ENCODE measurements around the gene USP51.
"Not testable (repeated sequence)": the region's sequence is repeated elsewhere in the genome, so short reads cannot be mapped to it uniquely, and the experiment has no call there.

Gene USP51

GRCh38 chrX:55464050-55464449 is 25.6 kb downstream of the USP51 start:
- not testable (repeated sequence) for H3K27me3 ChIP-seq (ENCODE audit: control insufficient read depth in 1 of 2, insufficient read depth in 2 of 2, low read length in 2 of 2); H3K27ac ChIP-seq (ENCODE audit: low read length); H3K36me3 ChIP-seq (ENCODE audit: control insufficient read depth in 2 of 2, insufficient read depth in 2 of 2, low read length in 2 of 2); H3K4me3 ChIP-seq (ENCODE audit: low read length in 2 of 2); H3K4me1 ChIP-seq (ENCODE audit: control insufficient read depth, insufficient read depth, low read length); H3K9ac ChIP-seq (ENCODE audit: low read length in 2 of 2); H3K9me3 ChIP-seq (ENCODE audit: control insufficient read depth in 2 of 2, low read length in 2 of 2)

- H3K36me3 ChIP-seq (ENCODE audit: control insufficient read depth in 2 of 2, insufficient read depth in 2 of 2, low read length in 2 of 2); H3K9me3 ChIP-seq (ENCODE audit: control insufficient read depth in 2 of 2, low read length in 2 of 2); H3K27me3 ChIP-seq (ENCODE audit: control insufficient read depth in 1 of 2, insufficient read depth in 2 of 2, low read length in 2 of 2); H3K4me1 ChIP-seq (ENCODE audit: control insufficient read depth, insufficient read depth, low read length); H3K4me3 ChIP-seq (ENCODE audit: low read length in 2 of 2); H3K27ac ChIP-seq (ENCODE audit: low read length); H3K9ac ChIP-seq (ENCODE audit: low read length in 2 of 2): not testable (repeated sequence)
Observed at GRCh38 chrX:55459926-55460325, 29.7 kb downstream of the USP51 start.

- H3K36me3 ChIP-seq (ENCODE audit: control insufficient read depth in 2 of 2, insufficient read depth in 2 of 2, low read length in 2 of 2); H3K4me3 ChIP-seq (ENCODE audit: low read length in 2 of 2); H3K4me1 ChIP-seq (ENCODE audit: control insufficient read depth, insufficient read depth, low read length); H3K27ac ChIP-seq (ENCODE audit: low read length); H3K9ac ChIP-seq (ENCODE audit: low read length in 2 of 2); H3K9me3 ChIP-seq (ENCODE audit: control insufficient read depth in 2 of 2, low read length in 2 of 2); H3K27me3 ChIP-seq (ENCODE audit: control insufficient read depth in 1 of 2, insufficient read depth in 2 of 2, low read length in 2 of 2): not testable (repeated sequence)
Observed at GRCh38 chrX:55459426-55459825, 30.2 kb downstream of the USP51 start.

DNA sequence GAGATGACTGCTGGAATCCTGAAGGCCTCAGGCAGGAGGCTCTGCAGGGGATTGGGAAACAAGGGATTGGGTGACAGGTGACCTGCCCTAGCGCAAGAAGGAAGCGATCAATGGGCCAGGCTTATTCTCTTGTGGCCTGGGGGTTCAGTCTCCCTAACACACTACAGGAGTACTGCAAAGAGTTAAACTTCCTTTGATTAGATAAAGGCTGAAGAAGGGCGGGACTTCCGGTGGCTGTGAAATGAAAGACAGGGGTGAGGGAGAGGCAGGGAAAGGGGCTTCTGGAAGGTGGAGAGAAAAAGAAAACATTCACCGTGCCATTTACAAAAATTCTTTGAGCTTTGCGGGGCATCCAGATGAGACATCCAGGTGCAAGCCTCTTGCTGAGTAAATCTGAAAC is 33.9 kb downstream of the USP51 start:
- H3K27ac ChIP-seq (ENCODE audit: low read length); H3K4me3 ChIP-seq (ENCODE audit: low read length in 2 of 2); H3K36me3 ChIP-seq (ENCODE audit: control insufficient read depth in 2 of 2, insufficient read depth in 2 of 2, low read length in 2 of 2); H3K4me1 ChIP-seq (ENCODE audit: control insufficient read depth, insufficient read depth, low read length); H3K27me3 ChIP-seq (ENCODE audit: control insufficient read depth in 1 of 2, insufficient read depth in 2 of 2, low read length in 2 of 2); H3K9me3 ChIP-seq (ENCODE audit: control insufficient read depth in 2 of 2, low read length in 2 of 2); H3K9ac ChIP-seq (ENCODE audit: low read length in 2 of 2): not testable (repeated sequence)

GRCh38 chrX:55452833-55453124 is 36.9 kb downstream of the USP51 start:
- H3K27me3 ChIP-seq (ENCODE audit: control insufficient read depth in 1 of 2, insufficient read depth in 2 of 2, low read length in 2 of 2): no peaks in the 10 kb centered on the region
- H3K36me3 ChIP-seq (ENCODE audit: control insufficient read depth in 2 of 2, insufficient read depth in 2 of 2, low read length in 2 of 2): no peaks in the 10 kb centered on the region
- peak overlapping the region; percentile 64 to 80 for H3K4me3 ChIP-seq (ENCODE audit: low read length in 2 of 2)
- H3K9me3 ChIP-seq (ENCODE audit: control insufficient read depth in 2 of 2, low read length in 2 of 2): no peaks in the 10 kb centered on the region
- H3K9ac ChIP-seq (ENCODE audit: low read length in 2 of 2): peak overlapping the region; percentile 75 to 78
- peak overlapping the region; percentile 69 for H3K27ac ChIP-seq (ENCODE audit: low read length)
- H3K4me1 ChIP-seq (ENCODE audit: control insufficient read depth, insufficient read depth, low read length): no peaks in the 10 kb centered on the region

DNA sequence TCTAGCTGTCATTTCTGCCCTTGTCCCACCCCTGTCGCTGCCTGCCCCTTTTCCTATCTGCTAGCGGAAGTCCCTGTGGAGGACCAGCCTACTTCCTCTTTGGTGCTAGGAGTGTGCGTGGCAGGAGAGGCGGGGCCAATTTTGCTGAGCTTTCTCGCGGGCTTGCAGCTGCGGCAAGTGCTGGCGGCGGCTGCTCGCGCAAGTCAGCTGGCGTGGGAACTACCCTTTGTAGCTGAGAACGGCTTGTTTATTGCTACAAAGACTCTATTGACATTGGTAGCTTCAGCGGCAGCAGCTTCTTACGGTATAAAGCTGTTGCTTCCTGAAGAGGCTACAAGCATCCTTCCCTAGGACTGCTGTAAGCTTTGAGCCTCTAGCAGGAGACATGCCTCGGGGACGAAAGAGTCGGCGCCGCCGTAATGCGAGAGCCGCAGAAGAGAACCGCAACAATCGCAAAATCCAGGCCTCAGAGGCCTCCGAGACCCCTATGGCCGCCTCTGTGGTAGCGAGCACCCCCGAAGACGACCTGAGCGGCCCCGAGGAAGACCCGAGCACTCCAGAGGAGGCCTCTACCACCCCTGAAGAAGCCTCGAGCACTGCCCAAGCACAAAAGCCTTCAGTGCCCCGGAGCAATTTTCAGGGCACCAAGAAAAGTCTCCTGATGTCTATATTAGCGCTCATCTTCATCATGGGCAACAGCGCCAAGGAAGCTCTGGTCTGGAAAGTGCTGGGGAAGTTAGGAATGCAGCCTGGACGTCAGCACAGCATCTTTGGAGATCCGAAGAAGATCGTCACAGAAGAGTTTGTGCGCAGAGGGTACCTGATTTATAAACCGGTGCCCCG is 37.4 kb downstream of the USP51 start, which contains the start of gene MAGEH1:
Gene MAGEH1 (plus strand): TSS at position 138 of the 843 bp plus-strand sequence. CDS start 248 bp downstream, at position 386.
- Histone ChIP-seq H3K9ac (ENCODE audit: low read length in 2 of 2) (peak within 1 kb of the TSS; percentile 75 to 78), H3K36me3 (ENCODE audit: control insufficient read depth in 2 of 2, insufficient read depth in 2 of 2, low read length in 2 of 2) (no peaks in the 10 kb centered on the region), H3K9me3 (ENCODE audit: control insufficient read depth in 2 of 2, low read length in 2 of 2) (no peaks in the 10 kb centered on the region), H3K27ac (ENCODE audit: low read length) (peak within 1 kb of the TSS; percentile 69), H3K4me3 (ENCODE audit: low read length in 2 of 2) (peak within 1 kb of the TSS; percentile 64 to 80), H3K4me1 (ENCODE audit: control insufficient read depth, insufficient read depth, low read length) (no peaks in the 10 kb centered on the region), H3K27me3 (ENCODE audit: control insufficient read depth in 1 of 2, insufficient read depth in 2 of 2, low read length in 2 of 2) (no peaks in the 10 kb centered on the region)

DNA sequence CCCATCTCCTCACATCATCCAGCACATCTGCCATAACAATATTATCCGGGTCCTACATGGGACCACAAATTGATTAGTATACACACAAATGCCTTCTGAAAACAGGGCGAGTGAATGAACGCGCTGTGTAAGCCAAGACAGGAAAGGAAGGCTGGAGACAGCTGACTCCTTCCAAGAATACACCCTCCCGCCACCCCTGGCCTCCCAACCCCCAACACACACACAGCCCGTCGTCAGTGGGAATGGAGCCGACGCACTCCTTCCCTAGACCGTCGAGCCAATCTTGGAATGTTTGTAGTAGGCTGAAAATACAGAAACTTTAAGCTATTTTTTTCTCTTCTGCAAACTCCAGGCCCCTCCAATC is 38.0 kb downstream of the USP51 start:
- H3K4me3 ChIP-seq (ENCODE audit: low read length in 2 of 2): peak overlapping the region; percentile 64 to 80
- peak overlapping the region; percentile 69 for H3K27ac ChIP-seq (ENCODE audit: low read length)
- no peaks in the 10 kb centered on the region for H3K36me3 ChIP-seq (ENCODE audit: control insufficient read depth in 2 of 2, insufficient read depth in 2 of 2, low read length in 2 of 2)
- no peaks in the 10 kb centered on the region for H3K9me3 ChIP-seq (ENCODE audit: control insufficient read depth in 2 of 2, low read length in 2 of 2)
- H3K4me1 ChIP-seq (ENCODE audit: control insufficient read depth, insufficient read depth, low read length): no peaks in the 10 kb centered on the region
- H3K9ac ChIP-seq (ENCODE audit: low read length in 2 of 2): peak overlapping the region; percentile 68 to 78
- no peaks in the 10 kb centered on the region for H3K27me3 ChIP-seq (ENCODE audit: control insufficient read depth in 1 of 2, insufficient read depth in 2 of 2, low read length in 2 of 2)

GRCh38 chrX:55451141-55451540 is 38.5 kb downstream of the USP51 start:
- H3K9ac ChIP-seq (ENCODE audit: low read length in 2 of 2): peak overlapping the region; percentile 68 to 78
- no peaks in the 10 kb centered on the region for H3K9me3 ChIP-seq (ENCODE audit: control insufficient read depth in 2 of 2, low read length in 2 of 2)
- no peaks in the 10 kb centered on the region for H3K4me1 ChIP-seq (ENCODE audit: control insufficient read depth, insufficient read depth, low read length)
- no peaks in the 10 kb centered on the region for H3K36me3 ChIP-seq (ENCODE audit: control insufficient read depth in 2 of 2, insufficient read depth in 2 of 2, low read length in 2 of 2)
- H3K27ac ChIP-seq (ENCODE audit: low read length): peak overlapping the region; percentile 69
- peak overlapping the region; percentile 64 to 80 for H3K4me3 ChIP-seq (ENCODE audit: low read length in 2 of 2)
- no peaks in the 10 kb centered on the region for H3K27me3 ChIP-seq (ENCODE audit: control insufficient read depth in 1 of 2, insufficient read depth in 2 of 2, low read length in 2 of 2)

DNA sequence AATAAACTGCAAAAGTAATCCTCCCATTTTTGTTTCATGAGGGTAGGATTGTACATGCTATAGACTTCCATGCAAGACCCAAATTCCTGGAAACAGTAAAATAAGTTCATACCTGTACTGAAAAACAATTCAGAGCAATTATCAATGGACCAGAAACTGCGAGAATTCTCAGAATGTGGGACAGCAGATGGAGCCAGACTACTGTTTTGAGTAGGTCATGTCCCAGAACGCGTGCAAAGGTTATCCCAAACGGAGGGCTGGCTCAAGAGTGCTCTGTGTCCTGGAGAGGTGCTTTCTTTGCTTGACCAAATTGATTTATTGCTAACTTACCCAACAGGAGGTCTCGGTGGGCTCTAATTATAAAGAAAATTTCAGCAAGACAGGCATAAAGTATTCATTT is 39.4 kb downstream of the USP51 start:
- H3K4me1 ChIP-seq (ENCODE audit: control insufficient read depth, insufficient read depth, low read length): no peaks in the 10 kb centered on the region
- H3K4me3 ChIP-seq (ENCODE audit: low read length in 2 of 2): no peak overlapping the region
- no peak overlapping the region for H3K9ac ChIP-seq (ENCODE audit: low read length in 2 of 2)
- H3K9me3 ChIP-seq (ENCODE audit: control insufficient read depth in 2 of 2, low read length in 2 of 2): no peaks in the 10 kb centered on the region
- no peaks in the 10 kb centered on the region for H3K27me3 ChIP-seq (ENCODE audit: control insufficient read depth in 1 of 2, insufficient read depth in 2 of 2, low read length in 2 of 2)
- H3K27ac ChIP-seq (ENCODE audit: low read length): no peak overlapping the region
- H3K36me3 ChIP-seq (ENCODE audit: control insufficient read depth in 2 of 2, insufficient read depth in 2 of 2, low read length in 2 of 2): no peaks in the 10 kb centered on the region

GRCh38 chrX:55443468-55443867 is 46.2 kb downstream of the USP51 start:
- H3K27ac ChIP-seq (ENCODE audit: low read length); H3K9me3 ChIP-seq (ENCODE audit: control insufficient read depth in 2 of 2, low read length in 2 of 2); H3K4me1 ChIP-seq (ENCODE audit: control insufficient read depth, insufficient read depth, low read length); H3K36me3 ChIP-seq (ENCODE audit: control insufficient read depth in 2 of 2, insufficient read depth in 2 of 2, low read length in 2 of 2); H3K9ac ChIP-seq (ENCODE audit: low read length in 2 of 2); H3K4me3 ChIP-seq (ENCODE audit: low read length in 2 of 2); H3K27me3 ChIP-seq (ENCODE audit: control insufficient read depth in 1 of 2, insufficient read depth in 2 of 2, low read length in 2 of 2): not testable (repeated sequence)
